Calu3 (cell line): ENCODE measurements around the gene MGAM2. TPM values are rescaled to one million over a fixed set of nuclear protein-coding genes. Genes with fewer than 3 reads are reported as not detected.

Experiments
- BruUV-seq: library from RNA; stranded (reverse); fragments of 400-500 nt; replicated peaks from 2 replicates; lab custom pipeline; 2021; lab: Mats Ljungman, UMichigan
- CTCF ChIA-PET: fragments of 300-600 bp; sonication (Branson Sonifier 250); formaldehyde crosslinking; loops from one replicate; lab custom pipeline; 2022; ENCODE audit warnings: antibody characterized with exemption; lab: Charles Lee
- DNase-seq: peaks from one replicate; pipeline ENCODE4 v3.0.0; 2022
- H3K27ac Mint-ChIP-seq: one replicate; pipeline ENCODE4 v1.8.0; 2022; ENCODE audit warnings: mixed read lengths; ENCODE audit not compliant: unreplicated experiment
- H3K27me3 Mint-ChIP-seq: one replicate; pipeline ENCODE4 v1.8.0; 2022; ENCODE audit warnings: mixed read lengths; ENCODE audit not compliant: unreplicated experiment
- H3K36me3 Mint-ChIP-seq: one replicate; pipeline ENCODE4 v1.8.0; 2022; ENCODE audit warnings: mild to moderate bottlenecking, moderate library complexity, mixed read lengths; ENCODE audit not compliant: insufficient read depth, unreplicated experiment
- H3K4me1 Mint-ChIP-seq: one replicate; pipeline ENCODE4 v1.8.0; 2022; ENCODE audit warnings: mild to moderate bottlenecking, low read depth, mixed read lengths; ENCODE audit not compliant: unreplicated experiment
- H3K4me3 Mint-ChIP-seq: one replicate; pipeline ENCODE4 v1.8.0; 2022; ENCODE audit warnings: mild to moderate bottlenecking, low read depth, moderate library complexity, mixed read lengths; ENCODE audit not compliant: unreplicated experiment
- H3K9me3 Mint-ChIP-seq: one replicate; pipeline ENCODE4 v1.8.0; 2022; ENCODE audit warnings: low read depth, mixed read lengths; ENCODE audit not compliant: unreplicated experiment
- CTCF ChIP-seq: fragments of 200-600 bp; IDR thresholded peaks from one replicate; pipeline ENCODE4 v1.8.0; 2022; ENCODE audit warnings: antibody characterized with exemption; ENCODE audit not compliant: unreplicated experiment
- intact Hi-C: fragments of 100-400 bp; cut with micrococcal nuclease; formaldehyde crosslinking; loops from one replicate; pipeline ENCODE4 v1.10.0; 2022; ENCODE audit not compliant: unreplicated experiment
- total RNA-seq: library from RNA; stranded (reverse); gene quantifications from 2 replicates; pipeline ENCODE4 v1.2.3, GENCODE V29; 2022

Gene MGAM2
- total RNA-seq, 1 experiment from 2014 or later = 124 TPM

GRCh38 chr7:142231716-142232115 is 120.2 kb downstream of the MGAM2 start:
- CTCF ChIA-PET = no interaction called here
- Mint-ChIP-seq H3K4me1 (no peaks in the 10 kb centered on the region), H3K27ac (no peak overlapping the region), H3K4me3 (no peak overlapping the region), H3K9me3 (no peaks in the 10 kb centered on the region), H3K27me3 (no peaks in the 10 kb centered on the region), H3K36me3 (peaks cover 21% of the 10 kb centered on the region)
- peak; percentile 21 for DNase-seq
- no TSS peak for BruUV-seq
- no peak for TF ChIP-seq CTCF
- intact Hi-C loops = no loop called here

GRCh38 chr7:142240546-142240945 is 129.0 kb downstream of the MGAM2 start:
- no TSS peak for BruUV-seq
- Mint-ChIP-seq H3K9me3 (no peaks in the 10 kb centered on the region), H3K4me1 (no peaks in the 10 kb centered on the region), H3K36me3 (peaks cover 11% of the 10 kb centered on the region), H3K4me3 (no peak overlapping the region), H3K27ac (no peak overlapping the region), H3K27me3 (no peaks in the 10 kb centered on the region)
- DNase-seq = no peak
- intact Hi-C loops = no loop called here
- CTCF ChIA-PET = no interaction called here
- TF ChIP-seq CTCF = no peak

GRCh38 chr7:142243823-142244222 is 132.3 kb downstream of the MGAM2 start:
- no peak for DNase-seq
- Mint-ChIP-seq H3K27ac (no peak overlapping the region), H3K36me3 (peaks cover 8% of the 10 kb centered on the region), H3K4me1 (no peaks in the 10 kb centered on the region), H3K27me3 (no peaks in the 10 kb centered on the region), H3K9me3 (no peaks in the 10 kb centered on the region), H3K4me3 (no peak overlapping the region)
- intact Hi-C loops = no loop called here
- CTCF ChIA-PET = no interaction called here
- BruUV-seq = no TSS peak
- TF ChIP-seq CTCF = no peak

GRCh38 chr7:142248166-142249160 is 136.9 kb downstream of the MGAM2 start:
- Mint-ChIP-seq H3K27ac (no peak overlapping the region), H3K4me1 (no peaks in the 10 kb centered on the region), H3K9me3 (no peaks in the 10 kb centered on the region), H3K4me3 (no peak overlapping the region), H3K27me3 (no peaks in the 10 kb centered on the region), H3K36me3 (peaks cover 4% of the 10 kb centered on the region)
- BruUV-seq = no TSS peak
- no peak for DNase-seq
- intact Hi-C loops = no loop called here
- TF ChIP-seq CTCF = no peak
- CTCF ChIA-PET = interaction anchor here (0.6 to 0.7 kb wide), 5 partner anchors 15 to 943 kb away, joined by 3 to 4 read pairs (median 3); no protein-coding TSS in a partner anchor
